Spleen (tissue), 7 donors: ENCODE measurements around the gene KCNC2.

Experiments
- POLR2A ChIP-seq, 3 donors: fragments of 450-650 bp; IDR thresholded peaks; one replicate each; pipeline ENCODE4 v1.5.1; 2017; ENCODE audit warnings: antibody characterized with exemption in 3 of 3, mild to moderate bottlenecking in 1 of 3
- TF ChIP-seq, protein P1 (sequence below), 11 experiments: fragments of 200-600 bp in 7 of 11; fragments of 450-650 bp in 4 of 11; sonication (generic) in 4 of 11; IDR thresholded peaks in 8 of 11; conservative IDR thresholded peaks in 3 of 11; 1 replicate in 7 of 11; 2 replicates in 4 of 11; pipeline versions ENCODE4 v1.4.0 to v1.8.0; 2016 to 2021; ENCODE audit warnings: antibody characterized with exemption in 11 of 11, inconsistent platforms in 4 of 11, mild to moderate bottlenecking in 1 of 11
- donor health status: DM: no; HTN: no; CAD: no; lungs with moderate emphysema.
- donor health status: DM: no; HTN: no; CAD: no.
- donor health status: DM: no; HTN: no; CAD: no.

GRCh38 chr12:75135026-75135425, 74.6 kb downstream of the KCNC2 start:
- no peak for TF ChIP-seq POLR2A (IDR thresholded peaks at IDR 0.05)
- TF ChIP-seq, protein P1, sequence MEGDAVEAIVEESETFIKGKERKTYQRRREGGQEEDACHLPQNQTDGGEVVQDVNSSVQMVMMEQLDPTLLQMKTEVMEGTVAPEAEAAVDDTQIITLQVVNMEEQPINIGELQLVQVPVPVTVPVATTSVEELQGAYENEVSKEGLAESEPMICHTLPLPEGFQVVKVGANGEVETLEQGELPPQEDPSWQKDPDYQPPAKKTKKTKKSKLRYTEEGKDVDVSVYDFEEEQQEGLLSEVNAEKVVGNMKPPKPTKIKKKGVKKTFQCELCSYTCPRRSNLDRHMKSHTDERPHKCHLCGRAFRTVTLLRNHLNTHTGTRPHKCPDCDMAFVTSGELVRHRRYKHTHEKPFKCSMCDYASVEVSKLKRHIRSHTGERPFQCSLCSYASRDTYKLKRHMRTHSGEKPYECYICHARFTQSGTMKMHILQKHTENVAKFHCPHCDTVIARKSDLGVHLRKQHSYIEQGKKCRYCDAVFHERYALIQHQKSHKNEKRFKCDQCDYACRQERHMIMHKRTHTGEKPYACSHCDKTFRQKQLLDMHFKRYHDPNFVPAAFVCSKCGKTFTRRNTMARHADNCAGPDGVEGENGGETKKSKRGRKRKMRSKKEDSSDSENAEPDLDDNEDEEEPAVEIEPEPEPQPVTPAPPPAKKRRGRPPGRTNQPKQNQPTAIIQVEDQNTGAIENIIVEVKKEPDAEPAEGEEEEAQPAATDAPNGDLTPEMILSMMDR (IDR thresholded peaks at IDR 0.05 in 8 of 11, conservative IDR thresholded peaks at IDR 0.05 in 3 of 11): no peak
